Ovary (tissue), 9 donors: ENCODE measurements around the gene PNMA6E. TPM values are rescaled to one million over a fixed set of nuclear protein-coding genes. Genes with fewer than 3 reads are reported as not detected.
"Not testable (repeated sequence)": the region's sequence is repeated elsewhere in the genome, so short reads cannot be mapped to it uniquely, and the experiment has no call there.

Source experiments
- DNase-seq, 5 donors: peaks; one replicate each; pipeline ENCODE4 v3.0.0-alpha.2; 2019 to 2020
- H3K27ac ChIP-seq, 2 donors: fragments of 200-600 bp; one replicate each; pipeline versions ENCODE4 v1.5.1 to v1.8.0; 2019 to 2022
- H3K27me3 ChIP-seq: fragments of 200-600 bp; one replicate; pipeline ENCODE4 v1.8.0; 2022
- H3K36me3 ChIP-seq: fragments of 200-600 bp; sonication (generic); one replicate; pipeline ENCODE4 v1.5.1; 2019
- H3K4me1 ChIP-seq: one replicate; pipeline ENCODE4 v1.8.1; 2013; ENCODE audit warnings: mild to moderate bottlenecking, moderate library complexity; ENCODE audit not compliant: insufficient read depth
- H3K4me3 ChIP-seq: fragments of 200-600 bp; sonication (generic); one replicate; pipeline ENCODE4 v1.5.1; 2017
- H3K9me3 ChIP-seq, 2 donors: fragments of 200-600 bp in 1 of 2; sonication (generic) in 1 of 2; one replicate each; pipeline versions ENCODE4 v1.5.1 to v1.8.1; 2013 to 2019; ENCODE audit warnings: mild to moderate bottlenecking in 1 of 2, moderate library complexity in 1 of 2
- CTCF ChIP-seq, 3 donors: fragments of 450-650 bp in 2 of 3; fragments of 200-600 bp in 1 of 3; IDR thresholded peaks; one replicate each; pipeline versions ENCODE4 v1.5.1 to v1.8.0; 2016 to 2022; ENCODE audit warnings: antibody characterized with exemption in 3 of 3, mild to moderate bottlenecking in 1 of 3
- EP300 ChIP-seq: sonication (generic); formaldehyde crosslinking; IDR thresholded peaks from one replicate; pipeline ENCODE4 v1.6.1; 2017; ENCODE audit warnings: antibody characterized with exemption
- POLR2A ChIP-seq: fragments of 450-650 bp; IDR thresholded peaks from one replicate; pipeline ENCODE4 v1.6.1; 2017; ENCODE audit warnings: antibody characterized with exemption, mild to moderate bottlenecking, moderate library complexity
- WGBS, 3 donors: extraction: QIAGEN DNeasy Blood & Tissue Kit in 1 of 3; methylation state at CpG; one replicate each; pipeline versions ENCODE4 v1.1.5 to v1.1.7; 2013 to 2017; 5-methylcytosine and 5-hydroxymethylcytosine counted together
- intact Hi-C, 4 donors: fragments of 100-400 bp; cut with DNase I; formaldehyde crosslinking; loops; one replicate each; pipeline versions ENCODE4 v1.11.0 to v1.15.1; 2022 to 2023
- polyA plus RNA-seq, 2 donors: library from polyadenylated mRNA; stranded (reverse); fragments of 200-250 nt in 1 of 2; fragments of 350-450 nt in 1 of 2; fragmentation: Illumina TruSeq in 1 of 2; extraction: RNeasy Lipid Tissue Mini Kit (QIAGEN cat#74804) in 1 of 2; gene quantifications; one replicate each; pipeline ENCODE4 v1.2.3, GENCODE V29; 2013 to 2014
- total RNA-seq, 7 donors: library from RNA; depleted of rRNA in 2 of 7; stranded (reverse); fragments of >200 nt in 2 of 7; fragmentation: NEBNext Ultra II Directional in 3 of 7; extraction: Animal tissue kit (Norgen Biotek cat#: 25700) in 3 of 7; gene quantifications; one replicate each; pipeline versions ENCODE4 v1.1.0 to v1.2.4, GENCODE V29; 2016 to 2023
- donor health status: DM: no; HTN: no; CAD: no; lungs with moderate emphysema.
- donor health status: DM: no; HTN: no; CAD: no.
- donor health status: Bipolar disorder and iron deficiency.
- donor health status: DM: yes; HTN: yes; CAD: no.
- donor health status: DM: no; HTN: no; CAD: no.
- donor health status: DM: yes; HTN: yes; CAD: no.

PNMA6E gene
- total and polyA plus RNA-seq, 9 donors, result 0.10 to 3.5 (median 2.5) TPM

DNA sequence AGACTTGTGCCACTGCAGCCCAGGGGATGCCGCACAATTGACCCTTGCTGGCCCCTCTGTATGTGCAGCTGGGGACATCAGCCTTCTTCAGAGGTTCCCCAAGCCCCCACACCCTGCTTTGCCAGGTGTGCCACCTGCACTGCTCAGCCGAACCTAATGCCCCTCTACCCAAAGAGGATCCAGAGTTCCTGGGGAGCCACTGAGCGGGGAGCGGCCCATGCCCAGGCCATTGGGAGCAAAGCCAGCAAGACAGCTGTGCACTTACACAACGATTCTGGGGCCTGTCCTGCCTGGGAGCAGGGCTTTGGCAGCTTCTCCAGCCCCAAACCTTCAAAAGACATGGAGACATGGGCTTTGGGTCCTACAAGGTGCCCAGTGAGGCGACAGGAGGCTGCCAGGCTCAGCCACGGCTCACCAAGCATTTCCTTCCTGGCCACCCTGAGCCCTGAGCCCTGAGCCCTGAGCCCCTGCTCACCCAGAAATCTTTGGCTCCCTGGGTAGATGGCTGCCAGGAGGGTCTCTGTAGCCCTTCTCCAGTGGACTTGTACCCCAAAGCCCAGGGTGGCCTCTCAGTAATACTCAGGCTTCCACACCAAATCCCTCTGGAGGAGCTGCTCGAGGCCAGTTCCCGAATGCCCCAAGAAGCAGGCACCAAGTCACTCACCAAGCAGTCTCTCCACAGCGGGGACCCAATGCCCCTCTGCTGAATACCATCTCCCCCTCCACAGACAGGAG, 13.0 kb downstream of the PNMA6E start:
- peak in 2 of 5 donors; percentile 25 to 47 for DNase-seq
- Histone ChIP-seq H3K27ac (no peak overlapping the region), H3K9me3 (no peaks in the 10 kb centered on the region), H3K4me3 (no peak overlapping the region), H3K4me1 (peaks cover 2% of the 10 kb centered on the region), H3K36me3 (no peaks in the 10 kb centered on the region), H3K27me3 (no peaks in the 10 kb centered on the region)
- TF ChIP-seq CTCF (IDR thresholded peaks at IDR 0.05), result no peak
- TF ChIP-seq EP300, result no peak
- no peak for TF ChIP-seq POLR2A
- intact Hi-C loops, result no loop called here
- WGBS, 3 donors, result 73 to 86% (median 80%) methylated on average over 10 of the region's 10 CpGs

- Histone ChIP-seq H3K9me3 (no peaks in the 10 kb centered on the region), H3K27me3 (no peaks in the 10 kb centered on the region), H3K4me3 (no peak overlapping the region), H3K27ac (peak overlapping the region in 1 of 2 donors; percentile 29), H3K4me1 (peaks cover 2% of the 10 kb centered on the region), H3K36me3 (no peaks in the 10 kb centered on the region)
- TF ChIP-seq CTCF (IDR thresholded peaks at IDR 0.05) (no peak), POLR2A (no peak), EP300 (no peak)
- no peak for DNase-seq
- intact Hi-C loops, result no loop called here
- WGBS, 3 donors, result 49 to 54% (median 50%) methylated on average over 5 of the region's 5 CpGs
These were observed 13.8 kb downstream of the PNMA6E start for GRCh38 chrX:153387345-153387744.

- WGBS, 3 donors, result 75 to 78% (median 76%) methylated on average over 5 of the region's 5 CpGs
These were observed 15.1 kb downstream of the PNMA6E start for GRCh38 chrX:153386097-153386496.

GRCh38 chrX:153384973-153385372, 16.2 kb downstream of the PNMA6E start:
- H3K4me3 ChIP-seq, H3K4me1 ChIP-seq, DNase-seq, H3K36me3 ChIP-seq, H3K27ac ChIP-seq, H3K27me3 ChIP-seq, intact Hi-C loops, H3K9me3 ChIP-seq: not testable (repeated sequence)
- WGBS, 3 donors, result 49 to 64% (median 51%) methylated on average over 2 of the region's 2 CpGs

More at GRCh38 chrX:153386097-153386496, 15.1 kb downstream of the PNMA6E start:
- TF ChIP-seq EP300 (no peak), POLR2A (no peak), CTCF (IDR thresholded peaks at IDR 0.05) (no peak)
- H3K36me3 ChIP-seq, result no peaks in the 10 kb centered on the region
- H3K27ac ChIP-seq, result no peak overlapping the region
- H3K4me1 ChIP-seq, result peaks cover 2% of the 10 kb centered on the region
- no peak overlapping the region for H3K4me3 ChIP-seq
- no peaks in the 10 kb centered on the region for H3K27me3 ChIP-seq
- intact Hi-C loops, result no loop called here
- H3K9me3 ChIP-seq, result no peaks in the 10 kb centered on the region
- no peak for DNase-seq

DNA sequence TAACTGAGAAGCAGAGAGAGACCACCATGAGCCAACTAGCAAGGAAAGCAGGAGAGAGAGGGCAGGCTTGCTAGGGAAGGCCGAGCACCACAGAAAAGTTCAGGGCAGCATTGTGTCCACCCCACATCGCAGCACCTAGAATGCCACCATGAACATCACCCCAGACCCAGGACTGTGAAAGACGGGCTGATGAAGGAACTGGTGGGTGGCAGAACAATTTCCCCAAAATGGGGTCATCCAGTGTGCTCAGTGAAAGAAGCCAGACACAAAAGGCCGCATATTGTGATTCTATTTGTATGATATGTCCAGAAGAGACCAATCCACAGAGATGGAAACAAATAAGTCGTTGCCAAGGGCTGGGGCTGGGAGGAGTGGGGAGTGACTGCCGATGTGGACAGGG, 16.8 kb downstream of the PNMA6E start:
- 83 to 91% (median 91%) methylated on average over 6 of the region's 6 CpGs for WGBS, 3 donors
- no peak overlapping the region for H3K4me3 ChIP-seq
- DNase-seq, result no peak
- no peaks in the 10 kb centered on the region for H3K27me3 ChIP-seq
- peaks cover 4% of the 10 kb centered on the region for H3K4me1 ChIP-seq
- TF ChIP-seq POLR2A (no peak), CTCF (IDR thresholded peaks at IDR 0.05) (no peak), EP300 (no peak)
- no peaks in the 10 kb centered on the region for H3K36me3 ChIP-seq
- H3K9me3 ChIP-seq, result no peaks in the 10 kb centered on the region
- H3K27ac ChIP-seq, result no peak overlapping the region
- intact Hi-C loops, result no loop called here
